ELR (cell line): ENCODE data around the gene LRRC9.
"Not testable (repeated sequence)": the region's sequence is repeated elsewhere in the genome, so short reads cannot be mapped to it uniquely, and the experiment has no call there.

Experiments
- DNase-seq: peaks from one replicate; pipeline ENCODE4 v3.0.0-alpha.2; 2015; ENCODE audit warnings: low read depth

LRRC9 gene

DNA sequence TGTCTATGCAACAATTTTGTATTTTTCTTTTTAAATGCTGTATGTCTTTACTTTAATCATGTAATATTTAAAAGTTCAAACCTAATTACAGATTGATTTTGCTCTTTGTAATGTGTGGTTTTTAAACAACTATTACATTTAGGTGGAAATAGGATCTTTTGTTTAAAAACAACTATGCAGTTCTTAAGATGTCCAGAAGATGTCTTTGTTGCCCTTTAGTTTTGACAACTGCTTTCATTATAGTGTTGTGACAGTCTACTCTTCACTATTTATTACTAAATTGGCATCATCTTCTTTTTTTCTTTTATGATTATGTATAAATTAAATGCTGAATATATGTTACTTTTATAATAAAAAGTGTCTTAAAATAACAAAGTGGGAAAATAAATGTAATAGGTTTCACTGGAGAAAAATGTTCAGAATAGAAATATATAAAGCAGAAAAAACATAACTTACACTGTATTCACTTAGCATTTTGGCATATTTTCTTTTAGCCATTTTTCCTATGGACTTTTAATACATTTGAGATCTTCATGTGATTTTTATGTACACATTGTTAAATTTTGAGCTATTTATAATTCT is 144.6 kb downstream of the LRRC9 start:
- DNase-seq: peak; percentile 64

DNA sequence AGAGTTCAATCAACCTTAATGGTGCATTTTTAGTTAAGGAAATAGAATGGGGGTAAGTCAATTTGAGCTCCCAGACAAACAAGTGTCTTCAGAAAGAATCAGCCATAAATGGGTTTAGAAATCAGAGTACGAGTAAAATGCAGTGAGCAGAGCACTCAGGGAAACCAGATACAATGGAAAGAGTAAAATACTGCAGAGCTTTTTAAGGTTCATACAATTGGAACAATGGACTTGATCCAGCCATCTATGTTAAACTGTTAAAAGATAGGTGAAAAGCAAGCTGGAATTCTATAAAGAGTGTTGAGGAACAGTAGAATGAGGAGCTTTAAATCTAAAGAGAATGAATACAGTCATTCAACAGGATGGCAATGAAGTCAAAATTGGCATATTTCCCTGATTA is 147.9 kb downstream of the LRRC9 start:
- DNase-seq: no peak

DNA sequence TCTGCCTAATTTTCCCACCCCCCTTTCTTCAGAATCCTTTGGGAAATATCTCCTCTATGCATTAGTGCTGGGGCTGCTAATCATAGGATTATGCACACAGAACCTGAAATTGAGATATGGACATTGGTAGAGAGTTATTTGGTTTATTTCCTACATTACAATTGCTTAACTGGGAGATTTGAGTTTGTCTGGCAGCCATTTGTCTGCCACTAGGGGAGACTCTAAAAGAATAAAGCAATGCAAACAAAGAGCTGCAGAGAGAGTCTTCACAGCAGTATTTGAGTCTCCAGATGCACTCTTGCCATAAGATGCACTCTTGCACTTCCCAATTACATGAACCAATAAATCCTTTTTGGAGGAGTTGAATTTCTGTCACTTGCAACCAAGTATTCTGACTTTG is 159.8 kb downstream of the LRRC9 start:
- DNase-seq: no peak

DNA sequence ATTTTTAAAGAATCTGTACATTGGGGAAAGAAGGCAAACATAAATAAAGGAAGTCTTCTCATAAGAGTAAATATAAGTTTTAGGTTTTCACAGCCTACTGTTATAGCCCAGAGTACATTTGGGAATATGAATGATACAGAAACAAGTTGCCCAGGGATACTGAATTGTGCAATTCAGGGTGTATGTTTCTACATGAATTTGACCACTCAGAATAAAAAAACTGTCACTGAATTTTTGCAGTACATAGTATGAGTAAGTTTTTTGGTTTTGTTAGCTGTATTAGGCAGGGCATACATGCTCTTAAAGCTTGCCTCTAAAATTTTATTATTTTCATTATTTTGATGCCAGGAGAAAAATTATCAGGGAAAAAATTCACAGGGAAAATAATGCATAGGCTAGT is 165.1 kb downstream of the LRRC9 start:
- peak; percentile 14 for DNase-seq

DNA sequence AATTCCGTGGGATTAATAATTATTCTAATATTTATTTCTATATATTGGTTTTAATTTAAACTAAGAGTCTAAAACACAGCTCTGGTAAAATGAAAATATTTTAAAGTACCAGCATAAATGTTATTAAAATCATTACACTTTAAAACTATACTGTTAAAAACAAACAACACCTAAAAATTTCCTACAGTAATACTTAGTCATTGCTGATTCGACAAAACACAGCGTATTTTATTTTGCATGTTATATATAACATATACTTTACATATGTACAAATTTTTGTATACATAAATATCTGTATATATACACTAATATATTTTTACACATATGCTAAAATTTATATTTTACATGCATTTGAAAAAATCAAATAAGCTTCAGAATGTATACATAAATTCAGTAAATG is 165.7 kb downstream of the LRRC9 start:
- DNase-seq: no peak

DNA sequence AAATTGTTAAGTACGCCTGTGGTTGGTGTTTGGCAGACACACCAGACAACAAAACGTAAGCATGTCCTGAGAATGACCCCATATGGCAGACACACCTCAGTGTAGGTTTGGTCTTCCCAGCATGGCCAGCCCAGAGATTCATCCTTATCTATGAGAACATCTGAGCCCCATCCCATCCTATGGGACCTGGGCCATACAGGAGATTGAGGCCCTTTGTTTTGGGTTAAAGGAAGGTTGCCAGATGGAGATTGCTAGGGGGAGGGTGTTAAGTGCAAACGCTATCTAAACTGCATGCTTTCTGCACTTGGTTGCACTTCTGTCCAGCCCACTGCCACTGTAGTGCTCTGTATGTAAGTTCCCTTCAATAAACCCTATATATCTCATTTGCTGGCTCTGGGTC is 167.7 kb downstream of the LRRC9 start:
- no peak for DNase-seq

DNA sequence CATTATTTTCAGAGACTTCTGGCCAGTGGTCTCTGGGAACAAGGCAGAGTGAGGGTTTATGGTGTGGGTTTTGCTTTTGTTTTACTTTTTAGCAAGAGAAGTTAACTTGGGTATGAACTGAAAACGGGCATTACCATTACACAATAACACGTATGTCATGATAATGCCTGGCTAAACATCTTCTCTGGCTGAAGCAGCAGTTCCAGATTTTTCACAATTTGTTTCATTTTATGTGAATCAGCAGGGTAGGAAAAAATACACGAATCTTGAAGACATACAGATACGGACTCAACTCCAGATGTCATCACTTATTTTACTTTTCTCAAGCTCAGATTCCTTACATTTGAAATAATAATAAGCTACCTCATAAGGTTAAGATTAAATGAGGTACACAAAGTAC is 169.3 kb downstream of the LRRC9 start:
- DNase-seq: no peak

DNA sequence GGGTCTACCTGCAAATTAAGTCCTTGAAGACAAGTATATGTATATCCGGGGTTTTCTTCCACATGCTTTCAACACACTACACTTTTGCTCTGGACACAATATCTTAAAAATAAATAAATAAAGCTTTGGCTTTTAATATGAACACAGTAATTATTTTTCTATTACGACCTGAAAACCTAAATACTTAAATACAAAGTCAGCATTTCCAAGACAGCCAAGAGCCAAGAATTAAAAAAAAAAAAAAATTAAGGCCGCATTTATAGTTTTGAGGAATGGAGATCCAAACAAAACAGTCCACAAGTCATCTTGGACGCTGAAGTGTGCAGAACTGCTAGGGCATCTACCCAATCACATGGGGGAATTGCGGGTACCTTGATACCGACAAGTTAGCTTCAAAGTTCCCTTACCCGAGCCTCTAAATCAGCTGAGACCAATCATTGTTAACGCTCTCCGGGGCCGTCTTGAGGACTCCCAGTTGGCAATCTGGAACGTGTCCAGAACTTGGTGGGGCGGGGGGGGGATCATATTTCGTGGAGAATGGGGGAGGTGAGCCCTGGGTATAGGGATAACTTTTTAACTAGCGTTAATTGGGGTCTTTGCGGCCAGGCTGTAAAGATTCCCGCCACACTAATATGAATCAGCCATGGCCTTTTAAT is 171.0 kb downstream of the LRRC9 start:
- DNase-seq: peak; percentile 76

DNA sequence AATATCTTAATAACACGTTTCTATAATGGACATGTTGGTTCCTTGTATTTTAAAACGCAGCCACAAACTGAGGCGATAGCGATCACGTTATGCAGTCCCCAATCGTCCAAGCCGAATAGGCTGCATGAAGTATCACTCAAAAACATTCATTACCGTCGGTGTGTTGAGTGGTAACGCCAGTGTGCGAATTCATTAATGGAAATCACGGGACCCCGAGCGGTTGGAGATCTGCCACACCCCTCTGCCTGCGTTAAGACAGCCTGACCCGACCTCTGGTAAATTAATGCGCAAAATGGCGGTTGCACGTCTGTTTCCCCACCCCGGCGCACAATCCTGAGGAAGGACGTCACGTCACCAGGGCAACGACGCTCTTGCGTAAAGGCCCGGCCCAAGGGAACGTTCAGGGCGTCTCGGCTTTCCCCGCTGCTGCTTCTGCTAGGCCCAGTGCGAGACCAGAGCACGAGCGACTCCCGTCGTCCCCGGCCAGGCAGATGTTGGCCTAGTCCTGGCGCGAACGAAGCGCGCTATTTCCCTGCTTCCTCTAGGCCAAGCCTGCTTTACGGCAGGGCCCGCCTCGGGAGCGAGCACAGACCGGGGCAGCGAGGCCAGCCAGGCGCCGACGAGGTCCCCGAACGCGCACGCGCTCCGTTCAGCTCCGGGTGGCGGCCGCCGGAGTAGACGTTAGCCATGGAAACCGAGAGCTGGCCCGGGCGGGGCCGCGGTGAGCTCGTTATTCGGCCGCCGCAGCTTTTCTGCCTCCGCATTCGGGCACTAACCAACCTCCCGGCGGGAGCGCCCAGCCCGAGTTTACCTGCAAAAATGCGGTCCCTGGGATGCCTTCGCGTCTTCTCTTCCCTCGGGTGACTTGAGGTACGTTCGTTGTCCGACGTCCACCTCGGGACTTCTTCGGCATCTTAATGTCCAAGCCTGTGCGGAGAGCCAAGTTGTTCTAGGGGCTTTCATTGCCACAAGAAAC is 171.9 kb downstream of the LRRC9 start, which contains the start of gene PCNX4:
Gene PCNX4, plus strand, starts transcription at position 374 of the 976 bp plus-strand sequence. CDS start 15,716 bp downstream, outside the sequence.
- DNase-seq: peak; percentile 99

DNA sequence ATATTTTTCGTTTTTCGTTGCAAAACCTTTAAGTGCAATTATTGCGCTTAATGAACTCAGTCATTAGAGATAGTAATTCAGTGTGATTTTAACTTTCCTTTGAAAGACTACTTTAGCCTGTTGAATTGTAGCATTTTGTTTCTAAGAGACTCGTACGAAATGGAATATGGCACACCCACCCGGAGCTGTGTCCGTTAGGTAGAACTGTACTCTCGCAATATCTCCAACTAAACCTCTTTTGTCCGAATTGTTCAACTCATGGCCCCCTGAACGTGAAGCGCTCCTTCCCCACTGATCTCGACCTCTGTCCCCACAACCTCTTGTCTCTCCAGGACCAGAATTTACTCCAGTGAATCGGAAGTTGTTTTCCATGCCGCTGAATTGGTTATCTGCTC is 172.6 kb downstream of the LRRC9 start:
- peak; percentile 60 for DNase-seq

DNA sequence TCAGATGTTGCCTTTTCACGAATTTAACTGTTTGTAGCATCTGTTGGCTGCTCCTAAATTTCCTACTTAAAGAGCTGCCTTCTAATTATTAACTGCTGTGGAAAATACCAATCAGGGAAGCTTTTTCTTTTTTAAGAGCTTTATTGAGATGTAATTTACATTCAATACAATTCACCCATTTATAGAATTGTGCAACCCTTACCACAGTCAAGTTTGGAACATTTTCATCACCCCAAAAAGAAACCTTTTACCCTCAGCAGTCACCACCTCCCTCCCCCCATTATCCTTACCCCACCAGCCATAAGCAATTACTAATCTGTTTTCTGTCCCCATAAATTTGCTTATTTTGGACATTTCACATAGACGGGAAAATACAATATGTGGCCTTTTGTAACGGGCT is 173.1 kb downstream of the LRRC9 start:
- DNase-seq: peak; percentile 22

DNA sequence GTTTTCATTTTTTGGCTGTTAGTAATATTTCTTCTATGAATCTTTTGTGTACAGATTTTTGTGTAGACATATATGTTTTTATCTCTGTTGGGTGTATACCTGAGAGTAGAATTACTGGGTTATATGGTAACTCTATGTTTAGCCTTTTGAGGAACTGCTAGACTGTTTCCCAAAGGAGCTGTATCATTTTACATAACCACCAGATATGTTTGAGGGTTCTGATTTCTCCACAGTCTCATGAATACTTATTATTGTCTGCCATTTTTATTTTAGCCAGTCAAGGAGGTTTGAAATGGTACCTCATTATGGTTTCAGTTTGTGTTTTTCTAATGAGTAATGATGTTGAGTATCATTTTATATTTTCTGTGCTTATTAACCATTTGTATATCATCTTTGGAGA is 173.7 kb downstream of the LRRC9 start:
- DNase-seq: peak; percentile 42

DNA sequence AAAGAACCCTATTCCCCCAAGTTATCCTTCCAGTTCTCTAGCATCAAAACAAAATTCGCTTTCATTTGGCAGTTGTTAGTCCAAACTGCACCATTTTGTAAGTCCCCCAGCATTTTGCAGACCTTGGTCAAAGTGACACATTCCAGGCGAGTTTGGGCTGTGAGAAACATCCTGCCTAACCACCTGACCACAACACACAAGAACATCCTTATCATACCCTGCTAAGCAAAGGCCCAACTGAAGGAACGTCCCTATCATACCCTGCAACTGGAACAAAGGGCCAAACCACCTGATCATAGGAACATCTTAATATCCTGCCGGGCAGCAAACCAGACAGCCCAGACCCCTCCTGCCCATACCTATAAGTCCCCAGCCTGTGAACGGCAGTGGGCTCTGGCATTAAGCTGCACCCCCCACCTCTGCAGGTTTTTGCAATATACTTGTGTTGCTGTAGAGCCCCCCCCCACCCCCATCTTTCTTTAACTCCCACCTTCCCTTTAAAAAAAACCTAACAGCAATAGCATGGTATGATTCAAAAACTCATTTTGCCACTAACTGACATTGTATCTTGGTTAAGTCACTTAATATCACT is 174.5 kb downstream of the LRRC9 start:
- peak; percentile 90 for DNase-seq

DNA sequence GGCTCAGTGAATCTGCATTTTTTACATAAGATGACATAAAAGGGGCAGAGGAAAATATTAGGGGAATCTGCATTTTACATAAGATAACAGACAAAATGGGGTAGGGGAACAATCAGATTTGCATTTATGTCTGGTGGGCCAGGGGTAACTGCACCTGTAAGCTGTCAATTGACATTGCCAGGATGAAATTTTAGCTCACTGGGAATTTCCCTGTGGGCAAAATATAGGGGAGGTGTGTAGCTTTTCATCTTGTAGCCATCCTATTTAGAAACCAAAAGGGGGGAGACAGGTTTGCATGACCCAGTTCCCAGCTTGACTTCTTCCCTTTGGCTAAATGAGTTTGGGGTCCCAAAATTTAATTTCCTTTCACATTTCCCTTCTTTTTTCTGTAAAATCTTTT is 175.3 kb downstream of the LRRC9 start:
- no peak for DNase-seq

DNA sequence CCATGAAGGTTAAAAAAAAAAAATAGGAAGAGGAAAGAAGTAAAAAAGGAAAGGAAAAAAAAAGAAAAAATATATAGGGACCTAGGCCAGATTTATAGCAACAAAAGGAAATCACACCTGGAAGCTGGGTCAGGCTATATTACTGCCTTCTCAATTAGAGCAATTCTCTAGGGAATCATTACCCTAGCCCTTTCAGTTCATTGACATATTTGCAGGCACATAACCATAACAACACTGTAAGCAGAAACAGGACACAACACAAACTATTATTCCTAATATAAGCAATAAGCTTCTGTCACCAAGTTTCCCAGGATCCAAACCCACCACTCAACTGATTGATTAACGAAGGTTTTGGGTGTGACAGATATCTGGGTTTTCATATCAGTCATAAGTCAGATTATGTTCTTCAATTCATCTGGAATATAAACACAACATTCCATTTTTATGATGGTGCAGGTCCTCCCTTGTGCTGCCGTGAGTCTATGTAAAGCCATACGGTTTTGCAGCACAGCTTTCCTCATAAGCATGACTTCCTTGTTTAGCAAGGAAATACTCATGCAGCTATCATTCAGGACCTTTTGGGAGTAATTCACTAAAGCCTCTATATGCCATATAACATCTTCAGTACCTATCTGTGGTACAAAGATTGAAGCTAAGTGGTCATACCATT is 176.0 kb downstream of the LRRC9 start:
- peak; percentile 93 for DNase-seq

DNA sequence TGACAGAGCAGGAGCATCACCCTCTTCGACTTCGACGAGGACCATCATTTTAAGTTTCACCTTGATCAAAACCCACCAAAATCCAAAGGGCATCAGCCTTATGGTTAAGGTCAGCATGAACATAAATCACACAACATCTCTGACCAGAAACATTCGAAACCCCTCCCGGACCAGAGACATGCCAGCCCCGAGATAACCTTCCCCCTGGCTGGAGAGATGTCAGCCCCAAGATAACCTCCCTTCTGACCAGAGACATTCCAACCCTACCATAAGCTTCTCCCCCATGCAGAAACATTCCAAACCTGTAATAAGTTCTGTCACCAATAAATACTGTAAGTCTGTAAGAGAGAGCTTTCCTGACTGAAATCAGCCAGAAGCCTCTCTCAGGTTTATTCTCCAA is 178.0 kb downstream of the LRRC9 start:
- no peak for DNase-seq

DNA sequence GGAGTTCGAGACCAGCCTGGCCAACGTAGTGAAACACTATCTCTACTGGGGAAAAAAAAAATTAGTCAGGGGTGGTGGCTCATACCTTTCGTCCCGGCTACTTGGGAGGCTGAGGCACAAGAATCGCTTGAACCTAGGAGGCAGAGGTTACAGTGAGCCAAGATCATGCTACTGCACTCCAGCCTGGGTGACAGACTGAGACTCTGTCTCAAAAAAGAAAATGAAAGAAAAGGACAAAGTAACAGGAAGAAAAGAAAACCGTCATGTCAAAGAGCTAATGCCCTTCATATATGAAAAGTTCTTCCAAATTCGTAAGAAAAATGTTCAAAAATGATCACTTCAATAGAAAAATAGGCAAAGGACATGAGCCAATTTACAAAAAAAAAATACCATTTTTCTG is 179.9 kb downstream of the LRRC9 start:
- not testable (repeated sequence) for DNase-seq

DNA sequence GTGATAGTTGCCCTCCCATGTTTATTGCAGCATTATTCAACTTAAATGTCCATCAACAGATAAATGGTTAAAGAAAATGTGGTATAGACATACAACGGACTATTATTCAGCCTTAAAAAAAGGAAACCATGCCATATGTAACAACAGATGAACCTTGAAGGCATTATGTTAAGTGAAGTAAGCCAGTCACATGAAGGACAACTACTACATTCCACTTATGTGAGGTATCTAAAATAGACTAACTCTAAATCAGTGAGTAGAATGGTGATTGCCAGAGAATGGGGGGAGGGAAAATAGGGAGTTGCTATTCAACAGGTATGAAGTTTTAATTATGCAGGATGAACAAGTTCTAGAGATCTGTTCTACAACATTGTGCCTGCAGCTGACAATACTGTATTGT is 181.8 kb downstream of the LRRC9 start:
- peak; percentile 32 for DNase-seq

DNA sequence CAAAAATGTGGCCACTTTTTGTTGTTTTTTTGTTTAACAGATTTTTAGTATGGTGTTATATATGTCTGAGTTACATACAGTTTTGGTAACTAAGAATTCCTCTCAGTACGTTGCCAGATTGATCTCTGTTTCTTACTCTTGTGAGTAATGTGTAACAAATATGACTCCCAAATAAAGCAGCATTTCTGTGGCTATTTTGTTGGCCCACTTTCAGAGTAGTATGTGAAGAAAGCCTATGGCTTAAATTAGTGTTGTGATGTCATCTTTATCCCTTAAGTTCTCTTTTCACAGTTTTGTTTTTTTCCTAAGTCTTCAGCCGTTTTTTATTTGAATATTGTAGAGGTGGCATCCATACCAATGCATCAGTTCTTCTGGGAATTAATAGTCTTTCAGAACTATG is 182.4 kb downstream of the LRRC9 start:
- DNase-seq: peak; percentile 71

DNA sequence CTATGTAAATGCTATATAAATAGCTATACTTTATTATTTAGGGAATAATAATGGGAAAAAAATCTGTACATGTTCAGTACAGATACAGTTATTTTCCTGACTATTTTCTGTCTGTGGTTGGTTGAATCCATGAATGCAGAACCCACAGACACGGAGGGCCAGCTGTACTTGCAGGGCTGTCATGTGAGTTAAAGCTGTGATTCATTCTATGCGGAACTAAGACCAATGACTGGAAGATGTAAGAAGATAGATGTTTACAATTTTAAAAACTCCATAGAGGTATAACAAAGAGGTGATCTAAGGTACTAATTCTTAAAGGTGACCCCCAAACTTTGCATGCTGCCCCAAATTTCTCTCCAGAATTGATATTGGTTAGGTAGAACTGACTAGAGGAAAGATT is 186.4 kb downstream of the LRRC9 start:
- peak; percentile 62 for DNase-seq

DNA sequence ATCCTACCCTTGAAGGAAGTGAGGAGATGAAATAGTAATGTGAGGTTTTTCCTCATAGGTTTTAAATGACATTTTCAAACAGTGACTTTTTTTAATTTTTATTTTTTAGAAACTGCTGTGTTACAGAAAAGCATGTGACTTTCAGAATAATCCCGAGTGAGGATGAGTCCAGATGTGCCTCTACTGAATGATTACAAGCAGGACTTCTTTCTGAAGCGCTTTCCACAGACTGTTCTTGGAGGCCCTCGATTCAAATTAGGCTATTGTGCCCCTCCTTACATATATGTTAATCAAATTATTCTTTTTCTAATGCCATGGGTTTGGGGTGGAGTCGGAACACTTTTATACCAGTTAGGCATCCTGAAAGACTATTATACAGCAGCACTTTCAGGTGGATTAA is 187.5 kb downstream of the LRRC9 start:
- no peak for DNase-seq

DNA sequence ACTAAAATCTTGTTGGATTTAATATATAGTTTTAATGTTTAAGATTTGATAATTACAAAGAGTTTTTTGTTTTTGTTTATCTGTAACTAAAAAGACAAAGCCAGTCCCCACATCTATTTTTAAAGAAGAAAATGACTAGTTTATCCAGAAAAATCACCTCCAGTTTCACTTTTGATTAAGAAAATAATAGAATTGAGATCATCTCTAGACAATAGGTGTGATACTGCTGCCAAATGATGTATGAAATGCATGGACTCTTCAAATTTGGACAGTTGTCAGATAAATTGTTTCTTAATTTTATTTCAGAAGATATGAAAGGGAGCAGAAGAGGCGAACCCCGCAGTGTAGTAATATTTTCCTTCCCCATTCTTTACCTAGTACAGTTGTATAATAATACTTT is 191.8 kb downstream of the LRRC9 start:
- DNase-seq: no peak
